ENCODE results near the gene AKT1S1. TPM values are rescaled to one million over a fixed set of nuclear protein-coding genes. Genes with fewer than 3 reads are reported as not detected.

Gene AKT1S1
- total RNA-seq, 1 donor from 2014 or later = 52.0 TPM

- TF ChIP-seq CTCF (IDR thresholded peaks at IDR 0.05) = peak; percentile 49
- Mint-ChIP-seq H3K4me1 (ENCODE audit: low read depth) (peaks cover 4% of the 10 kb centered on the region), H3K27ac (ENCODE audit: unreplicated experiment) (no peak overlapping the region), H3K36me3 (ENCODE audit: low read depth) (peaks cover 14% of the 10 kb centered on the region), H3K9me3 (ENCODE audit: low read depth) (peaks cover 4% of the 10 kb centered on the region), H3K4me3 (ENCODE audit: unreplicated experiment) (no peak overlapping the region), H3K27me3 (ENCODE audit: low read depth) (no peaks in the 10 kb centered on the region)
- no peak for DNase-seq (ENCODE audit: low spot score)
These were observed 39.9 kb upstream of the AKT1S1 start for GRCh38 chr19:49916839-49917733.

GRCh38 chr19:49915271-49915670 is 38.1 kb upstream of the AKT1S1 start:
- Mint-ChIP-seq H3K4me1 (ENCODE audit: low read depth) (peaks cover 11% of the 10 kb centered on the region), H3K36me3 (ENCODE audit: low read depth) (peaks cover 13% of the 10 kb centered on the region), H3K9me3 (ENCODE audit: low read depth) (peaks cover 4% of the 10 kb centered on the region), H3K27ac (ENCODE audit: unreplicated experiment) (no peak overlapping the region), H3K4me3 (ENCODE audit: unreplicated experiment) (no peak overlapping the region), H3K27me3 (ENCODE audit: low read depth) (no peaks in the 10 kb centered on the region)
- no peak for DNase-seq (ENCODE audit: low spot score)
- peak; percentile 19 for TF ChIP-seq CTCF (IDR thresholded peaks at IDR 0.05)

- H3K4me3 Mint-ChIP-seq (ENCODE audit: unreplicated experiment) = no peak overlapping the region
- H3K27me3 Mint-ChIP-seq (ENCODE audit: low read depth) = no peaks in the 10 kb centered on the region
- no peak for DNase-seq (ENCODE audit: low spot score)
- peaks cover 11% of the 10 kb centered on the region for H3K4me1 Mint-ChIP-seq (ENCODE audit: low read depth)
- no peak for TF ChIP-seq CTCF (IDR thresholded peaks at IDR 0.05)
- H3K36me3 Mint-ChIP-seq (ENCODE audit: low read depth) = peaks cover 13% of the 10 kb centered on the region
- peaks cover 4% of the 10 kb centered on the region for H3K9me3 Mint-ChIP-seq (ENCODE audit: low read depth)
- no peak overlapping the region for H3K27ac Mint-ChIP-seq (ENCODE audit: unreplicated experiment)
These were observed 36.6 kb upstream of the AKT1S1 start for GRCh38 chr19:49913720-49914119.

GRCh38 chr19:49912965-49913685 is 36.0 kb upstream of the AKT1S1 start:
- peaks cover 4% of the 10 kb centered on the region for H3K9me3 Mint-ChIP-seq (ENCODE audit: low read depth)
- H3K27me3 Mint-ChIP-seq (ENCODE audit: low read depth) = no peaks in the 10 kb centered on the region
- peak overlapping the region; percentile 41 for H3K27ac Mint-ChIP-seq (ENCODE audit: unreplicated experiment)
- peaks cover 18% of the 10 kb centered on the region for H3K36me3 Mint-ChIP-seq (ENCODE audit: low read depth)
- TF ChIP-seq CTCF (IDR thresholded peaks at IDR 0.05) = no peak
- no peak overlapping the region for H3K4me3 Mint-ChIP-seq (ENCODE audit: unreplicated experiment)
- DNase-seq (ENCODE audit: low spot score) = no peak
- H3K4me1 Mint-ChIP-seq (ENCODE audit: low read depth) = peaks cover 11% of the 10 kb centered on the region

- no peak for DNase-seq (ENCODE audit: low spot score)
- H3K4me3 Mint-ChIP-seq (ENCODE audit: unreplicated experiment) = no peak overlapping the region
- H3K27ac Mint-ChIP-seq (ENCODE audit: unreplicated experiment) = peak overlapping the region; percentile 57
- H3K27me3 Mint-ChIP-seq (ENCODE audit: low read depth) = no peaks in the 10 kb centered on the region
- H3K36me3 Mint-ChIP-seq (ENCODE audit: low read depth) = peaks cover 20% of the 10 kb centered on the region
- TF ChIP-seq CTCF (IDR thresholded peaks at IDR 0.05) = no peak
- H3K9me3 Mint-ChIP-seq (ENCODE audit: low read depth) = peaks cover 4% of the 10 kb centered on the region
- H3K4me1 Mint-ChIP-seq (ENCODE audit: low read depth) = peaks cover 11% of the 10 kb centered on the region
These were observed 34.4 kb upstream of the AKT1S1 start for GRCh38 chr19:49911381-49912145.
